OCI-LY7 (cell line): ENCODE measurements around the gene TMPRSS6. TPM values are rescaled to one million over a fixed set of nuclear protein-coding genes. Genes with fewer than 3 reads are reported as not detected.

Experiments
- BruUV-seq: library from RNA; stranded (reverse); fragments of 400-500 nt; replicated peaks from 2 replicates; lab custom pipeline; 2021; lab: Mats Ljungman, UMichigan
- CTCF ChIA-PET: fragments of 300-600 bp; sonication (Branson Sonifier 250); formaldehyde crosslinking; loops from one replicate; lab custom pipeline; 2022; ENCODE audit warnings: antibody characterized with exemption; ENCODE audit not compliant: unreplicated experiment; lab: Charles Lee
- POLR2A ChIA-PET: fragments of 300-600 bp; sonication (Branson Sonifier 250); formaldehyde crosslinking; loops from one replicate; lab custom pipeline; 2022; ENCODE audit warnings: antibody characterized with exemption; lab: Charles Lee
- DNase-seq: peaks from one replicate; pipeline ENCODE4 v3.0.0-alpha.2; 2015; ENCODE audit warnings: low spot score
- H2AFZ ChIP-seq: fragments of 200-600 bp; sonication (generic), shearing (Covaris generic); 2 replicates; pipeline ENCODE4 v1.6.1; 2014; ENCODE audit warnings: mild to moderate bottlenecking, antibody characterized with exemption, low read length, moderate library complexity
- H3K27ac ChIP-seq: fragments of 200-600 bp; sonication (generic); 2 replicates; pipeline ENCODE4 v1.5.1; 2014; ENCODE audit warnings: mixed run types, low read depth, mild to moderate bottlenecking, moderate library complexity, low read length, inconsistent platforms; ENCODE audit not compliant: poor library complexity, severe bottlenecking
- H3K36me3 ChIP-seq: fragments of 200-600 bp; sonication (generic); 2 replicates; pipeline ENCODE4 v1.6.1; 2014; ENCODE audit warnings: mild to moderate bottlenecking, antibody characterized with exemption, low read length, moderate library complexity, mixed read lengths; ENCODE audit not compliant: insufficient read depth
- H3K4me1 ChIP-seq: fragments of 200-600 bp; sonication (generic); 2 replicates; pipeline ENCODE4 v1.5.1; 2014; ENCODE audit warnings: mild to moderate bottlenecking, low read length; ENCODE audit not compliant: insufficient read depth, poor library complexity, severe bottlenecking
- H3K4me2 ChIP-seq: fragments of 200-600 bp; sonication (generic); 2 replicates; pipeline ENCODE4 v1.6.1; 2014; ENCODE audit warnings: mild to moderate bottlenecking, low read length
- H3K4me3 ChIP-seq: fragments of 200-600 bp; sonication (generic); 2 replicates; pipeline ENCODE4 v1.5.1; 2014; ENCODE audit warnings: mild to moderate bottlenecking, low read depth, low read length; ENCODE audit not compliant: poor library complexity, severe bottlenecking
- H3K79me2 ChIP-seq: fragments of 200-600 bp; sonication (generic); 2 replicates; pipeline ENCODE4 v1.6.1; 2016; ENCODE audit warnings: low read depth, mild to moderate bottlenecking, low read length, moderate library complexity, mixed read lengths; ENCODE audit not compliant: insufficient read depth
- H3K9me2 ChIP-seq: fragments of 200-600 bp; sonication (generic); 2 replicates; pipeline ENCODE4 v1.6.1; 2016; ENCODE audit warnings: mild to moderate bottlenecking, low read length, mixed read lengths; ENCODE audit not compliant: insufficient read depth
- H3K9me3 ChIP-seq: fragments of 200-600 bp; sonication (generic); 2 replicates; pipeline ENCODE4 v1.6.1; 2014; ENCODE audit warnings: mild to moderate bottlenecking, mixed run types, low read length, mixed read lengths
- H4K20me1 ChIP-seq: fragments of 200-600 bp; sonication (generic); 2 replicates; pipeline ENCODE4 v1.6.1; 2014; ENCODE audit warnings: mild to moderate bottlenecking, antibody characterized with exemption, low read length, moderate library complexity, mixed read lengths; ENCODE audit not compliant: insufficient read depth
- CTCF ChIP-seq: fragments of 200-600 bp; sonication (generic); conservative IDR thresholded peaks from 2 replicates; pipeline ENCODE4 v1.5.1; 2014; ENCODE audit warnings: mild to moderate bottlenecking, antibody characterized with exemption, low read length, moderate library complexity, mixed read lengths
- EZH2phosphoT487 ChIP-seq: fragments of 200-600 bp; sonication (generic); IDR thresholded peaks from 2 replicates; pipeline ENCODE4 v1.6.1; 2018; ENCODE audit warnings: low read depth, borderline replicate concordance, mild to moderate bottlenecking, mixed run types, antibody characterized with exemption, low read length, moderate library complexity, mixed read lengths
- intact Hi-C: fragments of 100-400 bp; cut with micrococcal nuclease; formaldehyde crosslinking; loops from one replicate; pipeline ENCODE4 v1.10.0; 2022; ENCODE audit not compliant: unreplicated experiment
- total RNA-seq, 2 experiments: library from RNA; depleted of rRNA in 1 of 2; stranded (reverse); fragments of >200 nt in 1 of 2; shearing (Covaris generic) in 1 of 2; gene quantifications; 2 replicates each; pipeline ENCODE4 v1.2.3, GENCODE V29; 2014 to 2022

Gene TMPRSS6
- total RNA-seq, 2 experiments from 2014 or later = not detected

- Histone ChIP-seq H3K36me3 (no peaks in the 10 kb centered on the region), H2AFZ (no peak overlapping the region), H3K27ac (no peak overlapping the region), H3K79me2 (no peaks in the 10 kb centered on the region), H3K9me3 (no peaks in the 10 kb centered on the region), H3K4me1 (no peaks in the 10 kb centered on the region), H3K4me2 (no peak overlapping the region), H3K4me3 (no peak overlapping the region), H3K9me2 (no peaks in the 10 kb centered on the region), H4K20me1 (no peaks in the 10 kb centered on the region)
- intact Hi-C loops = no loop called here
- BruUV-seq = no TSS peak
- no peak for DNase-seq
- no peak for TF ChIP-seq EZH2phosphoT487
- TF ChIP-seq CTCF = no peak
- CTCF ChIA-PET = no interaction called here
- POLR2A ChIA-PET = no interaction called here
Observed at GRCh38 chr22:37060801-37061610, 48.5 kb downstream of the TMPRSS6 start.

- intact Hi-C loops = no loop called here
- H3K36me3 ChIP-seq = no peaks in the 10 kb centered on the region
Observed at GRCh38 chr22:37059876-37060449, 49.5 kb downstream of the TMPRSS6 start.

More at GRCh38 chr22:37059876-37060449, 49.5 kb downstream of the TMPRSS6 start:
- no peaks in the 10 kb centered on the region for H3K79me2 ChIP-seq
- CTCF ChIA-PET = no interaction called here
- BruUV-seq = no TSS peak
- H3K4me1 ChIP-seq = no peaks in the 10 kb centered on the region
- TF ChIP-seq CTCF (no peak), EZH2phosphoT487 (no peak)
- no peaks in the 10 kb centered on the region for H3K9me2 ChIP-seq
- no peak overlapping the region for H3K27ac ChIP-seq
- no peaks in the 10 kb centered on the region for H4K20me1 ChIP-seq
- DNase-seq = no peak
- no peak overlapping the region for H3K4me2 ChIP-seq
- no peak overlapping the region for H2AFZ ChIP-seq
- POLR2A ChIA-PET = no interaction called here
- H3K9me3 ChIP-seq = no peaks in the 10 kb centered on the region
- H3K4me3 ChIP-seq = no peak overlapping the region
